Fibroblast of the conjunctiva (primary cell): ENCODE measurements around the gene RNF141.

ENCODE experiments used
- DNase-seq: peaks from one replicate; pipeline ENCODE4 v3.0.0-alpha.2; 2010; ENCODE audit warnings: low read depth

RNF141 gene

DNA sequence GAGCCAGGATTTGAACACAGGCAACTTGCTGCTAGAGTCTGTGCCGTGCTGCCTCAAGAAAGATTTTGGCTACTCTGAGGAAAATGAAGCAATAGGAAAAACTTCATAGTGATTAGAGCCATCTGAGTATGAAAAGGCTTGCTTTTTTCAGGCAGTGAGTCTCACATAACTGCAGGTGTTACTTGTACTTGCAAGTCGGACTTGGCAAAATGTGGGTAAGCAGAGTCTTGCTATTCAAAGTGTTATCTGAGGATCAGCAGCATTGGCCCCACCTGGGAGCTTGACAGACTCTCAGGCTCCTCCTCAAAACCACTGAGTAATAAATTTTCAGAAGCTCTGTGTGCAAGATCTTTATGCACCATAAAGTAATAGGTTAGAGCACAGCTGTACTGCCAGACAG, 18.1 kb downstream of the RNF141 start:
- DNase-seq, result no peak

DNA sequence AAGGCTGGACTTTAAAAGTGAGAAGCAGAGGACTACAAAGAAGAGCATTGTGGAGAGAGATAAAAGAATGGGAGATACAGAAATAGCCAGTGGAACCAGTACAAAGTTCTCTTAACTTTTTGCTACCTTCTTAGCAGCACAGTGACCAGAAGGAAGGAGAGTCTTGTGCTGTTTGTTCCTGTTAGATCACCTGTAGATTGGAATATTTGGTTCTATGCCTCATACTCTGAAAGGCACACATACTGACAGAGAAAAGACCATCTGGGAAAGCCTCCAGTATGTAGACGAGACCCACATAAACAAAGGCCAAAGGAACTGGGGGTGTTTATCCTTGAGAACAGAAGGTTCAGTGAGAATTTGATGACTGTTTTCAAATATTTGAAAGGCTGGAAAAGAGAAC, 18.7 kb downstream of the RNF141 start:
- no peak for DNase-seq

DNA sequence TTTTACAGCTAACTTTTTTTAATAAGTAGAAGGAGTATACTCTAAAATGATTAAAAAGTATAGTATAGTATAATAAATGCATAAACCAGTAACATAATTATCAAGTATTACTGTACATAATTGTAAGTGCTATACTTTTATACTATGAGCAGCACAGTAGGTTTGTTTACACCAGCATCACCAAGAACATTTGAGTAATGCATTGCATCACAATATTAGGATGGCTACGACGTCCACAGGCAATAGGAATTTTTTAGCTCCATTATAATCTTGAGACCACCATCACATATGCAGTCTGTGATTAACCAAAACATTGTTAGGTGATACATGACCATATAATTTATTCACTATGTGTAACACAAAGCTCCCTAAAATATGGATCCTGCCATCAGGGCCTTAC, 20.4 kb downstream of the RNF141 start:
- no peak for DNase-seq

DNA sequence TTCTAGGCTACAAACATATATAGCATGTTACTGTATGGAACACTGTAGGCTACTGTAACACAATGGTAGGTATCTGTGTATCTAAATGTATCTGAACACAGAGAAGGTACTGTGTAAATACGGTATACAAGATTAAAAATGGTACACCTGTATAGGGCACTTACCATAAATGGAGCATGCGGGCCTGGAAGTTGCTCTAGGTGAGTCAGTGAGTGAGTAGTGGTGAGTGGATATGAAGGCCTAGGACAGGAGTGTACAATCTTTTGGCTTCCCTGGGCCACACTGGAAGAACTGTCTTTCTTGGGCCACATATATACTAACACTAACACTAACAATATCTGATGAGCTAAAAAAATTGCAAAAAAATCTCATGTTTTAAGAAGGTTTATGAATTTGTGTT, 21.4 kb downstream of the RNF141 start:
- no peak for DNase-seq

DNA sequence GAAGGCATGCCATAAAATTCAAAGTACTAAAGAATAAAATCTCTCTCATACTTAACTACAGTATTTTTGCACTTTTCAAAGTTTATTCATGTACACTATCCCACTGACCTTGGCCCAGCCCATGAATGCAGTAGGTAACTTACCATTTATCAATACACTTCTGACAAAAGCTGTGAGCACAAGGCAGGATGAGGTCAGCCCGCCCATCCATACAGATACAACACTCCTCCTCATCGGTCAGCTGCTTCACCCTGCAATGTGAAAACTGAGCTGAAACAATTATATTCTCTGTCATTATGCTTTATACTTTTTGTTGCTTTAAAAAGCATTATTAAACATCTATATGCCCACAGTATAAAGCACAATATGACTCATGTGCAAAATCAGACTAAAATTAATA, 22.1 kb downstream of the RNF141 start:
- no peak for DNase-seq

DNA sequence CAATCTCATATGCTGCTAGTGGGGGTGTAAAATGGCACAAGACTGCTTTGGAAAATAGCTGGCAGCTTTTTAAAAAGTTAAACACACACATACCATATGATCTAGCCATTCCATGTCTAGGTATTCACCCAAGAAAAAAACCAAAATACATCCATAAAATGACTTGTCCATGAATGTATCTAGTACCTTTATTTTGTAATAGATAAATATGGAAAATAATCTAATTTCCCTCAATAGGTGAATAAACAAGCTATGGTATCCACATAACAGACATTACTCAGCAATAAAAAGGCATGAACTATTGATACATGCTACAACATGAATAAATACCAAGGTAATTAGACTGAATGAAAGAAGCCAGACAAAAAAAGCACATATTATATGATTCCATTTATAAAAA, 22.9 kb downstream of the RNF141 start:
- DNase-seq, result no peak

DNA sequence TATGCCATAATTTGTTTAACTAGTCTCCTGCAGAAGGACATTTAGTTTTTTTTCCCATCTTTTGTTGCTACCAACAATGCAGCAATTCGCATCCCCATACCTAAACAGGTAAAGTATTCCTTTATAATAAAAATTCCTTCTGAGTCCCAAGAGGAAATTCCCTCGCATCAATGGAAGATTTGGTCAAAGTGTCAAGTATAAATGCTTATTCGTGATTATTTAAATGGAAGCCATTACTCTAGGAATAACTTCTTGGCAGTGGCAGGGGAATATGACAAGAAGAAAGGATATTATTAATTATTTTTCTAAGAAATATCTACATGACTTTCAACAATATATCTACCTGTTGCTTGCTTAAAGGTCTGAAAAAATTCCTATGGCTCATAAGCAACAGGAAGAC, 25.6 kb downstream of the RNF141 start:
- DNase-seq, result no peak

DNA sequence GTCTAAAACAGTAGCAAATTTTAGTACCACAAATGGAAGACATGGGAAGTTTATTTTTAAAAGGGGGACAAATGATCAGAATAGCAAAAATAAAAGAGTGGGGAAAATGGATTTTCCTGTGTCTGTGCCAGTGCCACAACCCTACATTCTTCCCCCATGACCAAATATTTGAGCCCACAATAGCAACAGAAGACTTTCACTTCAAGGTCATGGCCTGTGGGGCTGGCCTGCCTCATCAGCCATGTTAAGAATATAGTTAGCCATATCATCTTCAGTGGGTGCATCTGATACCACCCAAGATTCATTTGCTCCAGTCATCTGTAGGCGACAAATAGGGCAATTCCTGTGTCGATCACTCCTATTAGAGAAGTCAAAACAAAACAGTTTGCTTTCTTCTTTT, 26.3 kb downstream of the RNF141 start:
- no peak for DNase-seq

DNA sequence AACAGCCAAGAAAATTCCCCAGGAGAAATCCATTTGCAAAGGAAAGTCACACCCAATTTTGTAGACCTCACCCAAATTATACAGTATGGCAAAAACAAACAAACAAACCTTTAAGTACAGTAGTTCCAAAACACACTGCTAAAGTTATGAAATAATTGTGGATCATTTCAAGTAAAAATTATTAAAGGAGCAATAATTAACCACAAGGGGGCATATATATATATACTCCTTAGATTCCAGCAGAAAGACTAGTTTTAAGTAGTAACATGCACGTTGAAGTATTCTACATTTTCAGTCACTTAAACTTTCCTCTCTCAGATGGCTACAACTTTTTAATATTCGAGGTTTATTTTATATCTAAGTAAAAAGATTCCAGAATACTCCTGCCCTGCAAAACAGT, 26.8 kb downstream of the RNF141 start:
- no peak for DNase-seq

DNA sequence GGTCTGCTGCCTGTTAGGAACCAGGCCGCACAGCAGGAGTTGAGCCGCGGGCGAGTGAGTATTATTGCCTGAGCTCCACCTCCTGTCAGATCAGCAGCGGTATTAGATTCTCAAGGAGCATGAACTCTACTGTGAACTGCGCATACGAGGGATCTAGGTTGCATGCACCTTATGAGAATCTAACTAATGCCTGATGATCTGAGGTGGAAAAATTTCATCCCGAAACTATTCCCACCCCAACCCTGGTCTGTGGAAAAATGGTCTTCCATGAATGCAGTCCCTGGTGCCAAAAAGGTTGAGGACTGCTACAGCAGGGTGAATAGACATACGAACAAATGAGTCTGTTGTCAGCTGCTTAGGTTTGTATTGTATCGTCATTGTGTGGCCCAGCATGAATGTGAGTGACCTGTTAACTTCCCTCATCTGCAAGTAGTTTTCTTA, 29.8 kb downstream of the RNF141 start:
- no peak for DNase-seq

DNA sequence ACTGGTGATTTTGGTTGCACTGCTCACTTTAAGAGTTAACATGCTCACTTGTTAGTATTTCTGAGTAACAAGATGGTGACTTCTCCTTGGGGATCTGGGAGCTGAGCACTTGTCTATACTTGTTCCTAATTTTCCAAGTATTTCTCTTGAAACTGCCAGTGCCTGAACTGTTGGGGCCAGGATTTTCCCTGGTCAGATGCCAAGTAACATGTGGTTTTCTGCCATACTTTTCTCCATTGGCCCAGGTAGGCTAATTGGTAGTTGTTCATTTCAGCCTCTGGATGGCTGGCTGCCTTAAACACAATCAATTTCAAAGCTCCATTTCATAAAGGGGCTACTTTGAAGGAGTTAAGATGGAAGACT, 35.0 kb downstream of the RNF141 start:
- DNase-seq, result no peak

DNA sequence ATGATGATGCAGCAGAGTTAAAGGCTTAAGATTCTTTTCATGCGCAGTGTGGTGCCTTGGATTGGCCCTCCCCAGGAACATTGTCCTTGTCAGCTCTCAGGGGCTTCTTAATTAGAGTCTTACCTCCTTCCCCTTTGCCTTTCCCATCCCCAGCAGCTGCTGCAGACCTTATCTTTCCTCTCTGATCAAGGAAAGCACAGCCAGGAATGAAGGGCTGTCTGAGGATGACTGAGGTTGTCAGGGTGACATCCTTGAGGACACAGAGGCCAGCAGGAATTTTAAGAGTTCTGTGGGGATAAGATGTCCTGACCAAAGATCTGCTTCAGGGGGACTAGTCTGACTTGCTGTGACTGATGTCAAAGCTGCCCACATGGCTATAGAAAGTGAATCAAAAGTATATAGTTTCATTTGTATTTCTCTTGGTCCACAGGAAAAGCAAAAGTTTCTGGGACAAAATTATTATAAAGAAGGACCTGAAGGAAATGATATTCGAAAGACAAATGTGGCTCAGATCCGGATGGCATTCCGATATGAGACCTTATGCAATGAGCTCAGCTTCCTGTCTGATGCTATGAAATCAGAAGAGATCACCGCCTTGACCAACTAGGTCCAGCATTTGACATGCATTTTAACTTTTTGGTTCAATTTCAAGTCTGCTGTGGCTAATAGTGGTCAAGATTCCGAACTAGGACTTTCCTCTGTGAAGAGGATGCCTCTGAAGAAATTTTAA, 35.5 kb downstream of the RNF141 start:
- DNase-seq, result no peak

DNA sequence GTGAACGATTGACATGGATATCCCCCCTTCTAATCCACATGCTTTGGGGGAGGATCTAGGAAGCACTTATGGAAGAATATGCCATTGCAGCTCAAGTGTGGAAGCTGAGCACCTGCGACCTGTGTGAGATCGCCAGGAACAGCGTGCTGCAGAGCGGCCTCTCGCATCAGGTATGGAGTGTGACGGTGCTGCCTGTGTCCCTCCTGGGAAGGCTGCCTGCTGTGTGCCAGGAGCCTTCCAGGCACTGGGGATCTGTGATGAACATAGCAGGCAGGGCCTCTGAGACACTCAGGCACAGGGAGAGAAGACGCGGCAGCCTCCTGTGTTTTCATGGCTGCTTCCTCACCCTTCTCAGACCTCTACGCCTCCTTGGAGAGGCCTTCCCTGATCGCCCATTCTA, 36.5 kb downstream of the RNF141 start:
- no peak for DNase-seq

DNA sequence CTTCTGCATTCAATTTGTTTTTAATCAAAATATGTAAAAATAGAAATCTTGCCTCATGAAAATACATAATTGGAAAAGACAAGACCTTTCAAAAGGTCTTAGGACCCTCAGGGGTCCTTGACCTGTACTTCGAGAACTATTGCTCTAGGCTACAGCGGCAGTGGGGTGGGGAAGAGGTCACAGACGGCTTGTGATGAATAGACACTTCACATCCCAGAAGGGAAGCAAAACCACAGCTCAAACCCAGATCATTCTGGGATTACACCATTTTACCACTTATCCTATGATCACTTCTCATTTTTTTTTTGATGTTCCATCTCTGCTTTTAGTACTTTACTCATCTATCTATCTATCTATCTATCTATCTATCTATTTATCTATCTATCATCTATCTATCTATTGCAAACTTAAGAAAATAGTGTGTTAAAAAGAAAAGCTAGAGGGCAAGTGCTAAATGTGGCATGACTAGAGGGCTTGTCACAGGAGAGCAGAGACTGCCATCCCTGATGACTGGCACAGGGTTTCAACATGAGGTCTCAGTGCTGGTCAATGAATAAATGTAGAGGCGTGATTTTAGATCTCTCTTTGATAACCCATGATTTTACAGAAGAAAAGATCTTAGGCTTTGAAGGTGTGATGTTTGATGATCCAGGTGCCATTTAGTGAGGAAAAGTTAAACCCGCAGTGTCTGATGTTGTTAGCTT, 37.1 kb downstream of the RNF141 start:
- no peak for DNase-seq

DNA sequence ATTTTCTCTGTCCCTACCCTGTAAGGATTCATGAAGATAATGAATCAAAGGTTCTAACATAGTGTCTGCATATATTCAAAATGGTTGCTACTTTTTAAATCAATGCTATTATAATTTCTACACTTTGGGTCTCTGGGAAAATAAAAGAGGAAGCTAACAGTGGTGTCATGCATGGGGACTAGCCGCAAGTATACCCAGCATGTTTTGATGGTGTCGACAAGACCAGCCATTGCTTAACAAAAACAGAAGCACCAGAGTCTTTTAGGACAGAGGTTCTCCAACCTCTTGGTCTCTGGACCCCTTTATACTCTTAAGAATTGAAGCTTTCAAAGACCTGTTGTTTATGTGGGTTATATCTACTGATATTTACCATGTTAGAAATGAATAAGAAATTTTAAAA, 37.8 kb downstream of the RNF141 start:
- no peak for DNase-seq

DNA sequence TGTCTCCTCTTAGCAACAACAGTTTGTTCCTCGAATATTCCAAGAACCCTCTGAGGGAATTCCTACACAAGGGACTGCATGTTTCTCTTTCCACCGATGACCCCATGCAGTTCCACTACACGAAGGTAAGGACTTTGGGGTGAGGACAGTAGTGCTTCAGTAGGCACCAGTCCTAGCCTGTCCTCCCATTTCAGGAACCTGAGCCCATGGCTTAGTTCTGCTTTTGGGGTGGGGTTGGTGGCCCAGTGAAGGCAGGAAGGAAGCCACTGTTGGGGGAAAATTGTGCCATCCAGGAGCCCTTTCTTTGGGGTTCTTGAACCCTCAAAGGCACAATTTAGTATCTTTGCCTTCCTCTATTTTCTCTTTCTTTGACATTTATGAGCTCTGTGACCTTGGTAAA, 38.2 kb downstream of the RNF141 start:
- DNase-seq, result no peak

DNA sequence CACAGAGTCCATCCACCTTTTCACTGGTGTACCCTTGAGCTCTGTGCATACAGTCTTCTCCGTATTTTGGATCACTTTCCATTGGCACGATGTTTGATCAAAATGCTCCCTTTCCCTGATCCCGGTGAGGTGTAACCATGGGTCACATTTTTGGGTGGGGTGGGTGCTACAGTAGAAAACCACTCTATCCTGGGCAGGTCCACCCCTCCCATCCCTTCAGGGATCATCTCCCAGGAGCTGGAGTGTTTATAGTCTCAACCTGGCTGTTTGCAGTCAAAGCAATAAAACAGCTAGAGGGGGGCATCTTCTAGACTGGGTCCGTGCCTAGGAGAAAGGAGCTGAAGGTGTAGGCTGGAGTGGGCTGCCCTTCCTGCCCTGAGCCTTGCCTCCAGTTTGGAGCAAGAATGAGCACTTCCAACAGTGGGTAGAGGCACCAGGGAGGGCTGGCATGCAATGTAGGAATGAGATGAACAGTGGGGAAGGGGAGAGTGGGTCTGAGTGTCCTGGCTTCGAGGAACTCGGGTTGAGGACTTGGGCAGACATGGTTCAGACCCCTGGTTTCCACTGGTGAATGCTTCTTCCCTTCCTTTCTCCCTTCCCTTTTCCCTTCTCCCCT, 38.8 kb downstream of the RNF141 start:
- DNase-seq, result no peak

DNA sequence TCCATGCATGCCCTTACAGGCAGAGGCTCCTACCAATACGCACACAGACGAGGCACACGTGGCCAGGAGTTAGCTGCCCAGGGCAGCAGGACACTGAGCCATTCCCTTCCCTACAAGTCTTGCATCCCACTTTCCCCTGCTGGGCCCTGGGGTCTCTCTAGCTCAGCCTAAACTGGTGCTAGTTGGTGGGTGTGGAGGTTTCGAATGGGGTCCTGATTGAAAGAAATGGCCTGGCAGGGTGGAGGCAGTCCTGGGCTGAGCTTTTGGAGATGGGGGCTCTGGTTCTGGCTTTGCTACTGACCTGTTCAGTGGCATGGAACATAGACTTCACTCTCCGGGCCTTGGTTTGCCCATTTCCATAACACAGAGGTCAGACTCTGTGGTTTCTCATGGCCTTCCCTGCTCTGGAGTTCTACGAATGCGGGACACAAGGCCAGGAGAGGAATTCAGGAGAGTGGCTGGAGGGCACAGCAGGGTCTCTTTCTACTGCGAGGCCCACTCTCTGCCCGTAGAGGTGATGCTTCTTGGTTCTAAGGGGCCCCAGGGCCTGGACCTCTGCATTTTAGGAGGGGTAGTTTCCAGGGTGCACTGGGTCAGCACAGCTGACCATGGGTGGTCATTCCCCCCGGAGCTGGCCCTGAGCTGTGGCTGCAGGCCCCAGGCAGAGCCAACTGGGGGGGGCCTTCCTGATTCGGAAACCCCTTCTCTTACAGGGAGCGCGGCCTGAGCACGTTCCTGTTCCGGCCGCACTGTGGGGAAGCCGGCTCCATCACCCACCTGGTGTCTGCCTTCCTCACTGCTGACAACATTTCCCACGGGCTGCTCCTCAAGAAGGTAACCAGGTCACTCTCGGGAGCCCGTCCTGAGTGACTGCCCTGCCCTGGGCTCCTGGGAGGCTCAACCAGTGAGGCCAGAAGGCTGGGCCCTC, 40.0 kb downstream of the RNF141 start:
- no peak for DNase-seq

DNA sequence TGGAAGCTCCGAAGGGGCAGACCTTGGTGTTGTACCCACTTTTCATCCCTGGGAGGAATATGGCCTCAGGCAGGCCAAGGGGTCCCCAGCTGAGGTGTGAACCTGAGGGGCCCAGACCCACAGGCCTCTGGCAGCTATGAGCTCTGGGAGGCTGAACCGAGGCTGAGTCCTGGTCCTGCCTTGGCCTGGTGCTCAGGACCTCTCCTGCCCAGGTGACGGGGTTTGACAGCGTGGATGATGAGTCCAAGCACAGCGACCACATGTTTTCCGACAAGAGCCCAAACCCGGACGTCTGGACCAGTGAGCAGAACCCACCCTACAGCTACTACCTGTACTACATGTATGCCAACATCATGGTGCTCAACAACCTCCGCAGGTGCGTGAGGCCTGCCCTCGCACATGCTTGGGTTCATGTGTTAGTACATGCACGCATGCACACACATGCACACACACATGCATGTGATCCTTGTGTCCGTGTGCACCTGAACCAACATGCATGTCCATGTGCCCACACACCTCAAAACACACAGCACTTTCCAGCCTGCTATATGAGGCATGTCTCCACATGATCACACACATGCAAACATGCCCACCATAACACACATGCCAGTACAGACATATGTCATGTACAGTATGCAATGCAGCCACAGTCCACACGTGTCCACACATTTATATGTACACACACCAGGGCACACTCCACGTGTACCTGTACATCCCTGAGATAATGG, 40.9 kb downstream of the RNF141 start:
- no peak for DNase-seq

DNA sequence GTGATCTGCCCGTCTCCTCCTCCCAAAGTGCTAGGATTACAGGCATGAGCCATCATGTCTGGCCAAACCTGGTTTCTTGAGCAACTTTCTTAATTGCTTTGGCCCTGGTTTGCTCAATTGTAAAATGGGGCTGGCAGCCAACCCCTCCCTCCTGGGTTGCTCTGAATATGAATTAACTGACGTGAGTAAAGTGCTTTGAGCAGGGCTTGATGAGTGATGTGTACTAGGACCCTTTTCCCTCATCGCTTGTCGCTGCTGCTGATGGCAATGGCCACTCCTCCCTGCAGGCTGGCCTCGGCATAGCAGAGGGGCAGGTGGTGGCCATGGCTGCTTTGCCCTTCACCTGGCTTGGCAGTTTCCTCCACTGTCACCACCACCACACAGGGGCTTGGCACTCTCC, 41.5 kb downstream of the RNF141 start:
- DNase-seq, result no peak

DNA sequence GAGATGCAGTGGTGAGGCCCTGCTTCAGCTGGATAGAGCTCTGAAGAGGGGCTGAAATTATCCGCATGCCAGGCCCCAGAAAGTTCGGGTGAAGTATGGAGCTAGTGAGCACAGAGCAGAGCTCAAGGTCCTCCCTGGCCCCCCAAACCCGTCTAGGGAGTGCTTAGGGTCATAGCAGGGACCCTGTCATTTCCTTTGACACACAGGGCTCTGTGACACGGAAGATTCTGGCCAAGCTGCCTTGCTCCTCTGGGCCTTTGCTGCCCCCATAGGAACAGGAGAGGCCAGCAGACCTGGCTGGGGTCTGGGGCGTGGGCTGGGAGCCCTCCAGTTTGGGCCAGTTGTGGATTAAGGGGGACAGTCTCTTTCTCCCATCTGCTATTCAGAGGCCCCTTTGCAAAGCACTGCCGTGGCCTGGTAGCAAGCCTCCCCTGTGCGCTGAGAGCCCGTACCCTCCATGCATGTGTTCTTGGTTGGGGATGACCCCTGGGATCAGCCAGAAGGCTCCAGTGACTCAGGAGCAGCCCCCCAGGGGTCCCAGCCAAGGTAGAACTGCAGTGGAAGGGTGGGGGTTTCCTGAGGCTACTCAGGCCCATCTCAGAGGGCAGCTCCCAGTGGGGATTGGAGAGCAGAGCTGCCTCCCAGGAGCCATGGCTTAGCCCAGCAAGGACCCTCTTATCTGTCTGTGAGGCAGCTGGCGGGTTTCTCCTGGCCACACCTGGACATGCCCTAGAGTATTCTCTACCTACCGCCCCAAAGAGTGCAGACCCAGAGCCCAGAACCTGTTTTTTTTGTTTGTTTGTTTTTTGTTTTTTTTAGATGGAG, 42.3 kb downstream of the RNF141 start:
- DNase-seq, result no peak
